ENCODE results near the gene ZNF8. TPM values are rescaled to one million over a fixed set of nuclear protein-coding genes. Genes with fewer than 3 reads are reported as not detected.
A peak's percentile ranks its signal among the peaks of the same experiment; 100 is the strongest.

ZNF8 gene
- polyA plus RNA-seq, 1 donor from 2014 or later = 5.5 TPM

GRCh38 chr19:58338825-58339558, 60.2 kb downstream of the ZNF8 start:
- Histone ChIP-seq H3F3A (ENCODE audit: insufficient read depth, low read length, poor library complexity, severe bottlenecking) (no peaks in the 10 kb centered on the region), H4K20me1 (ENCODE audit: insufficient read depth) (no peaks in the 10 kb centered on the region), H3K4me3 (ENCODE audit: low read length) (no peak overlapping the region), H3K4me2 (ENCODE audit: low read length) (no peak overlapping the region), H3K9ac (ENCODE audit: low read length) (no peak overlapping the region), H3K9me3 (ENCODE audit: low read length) (no peaks in the 10 kb centered on the region), H3K27me3 (ENCODE audit: insufficient read depth, low read depth, low read length) (no peaks in the 10 kb centered on the region), H3K36me3 (ENCODE audit: insufficient read depth, low read length) (peaks cover 10% of the 10 kb centered on the region), H2AFZ (ENCODE audit: low read depth, low read length) (no peak overlapping the region), H3K79me2 (replicated peaks; ENCODE audit: insufficient read depth, low read length) (no peaks in the 10 kb centered on the region), H3K27ac (ENCODE audit: low read length) (no peak overlapping the region), H3K9me2 (ENCODE audit: insufficient read depth, low read length) (no peaks in the 10 kb centered on the region)
- TF ChIP-seq EZH2 (IDR thresholded peaks at IDR 0.05; ENCODE audit: borderline replicate concordance, insufficient read depth, low read length, poor library complexity, severe bottlenecking) = no peak
- no peak for TF ChIP-seq SMC3 (conservative IDR thresholded peaks at IDR 0.05; ENCODE audit: poor library complexity)
- no peak for TF ChIP-seq REST (IDR thresholded peaks at IDR 0.05; ENCODE audit: borderline replicate concordance)
- TF ChIP-seq EP300 (conservative IDR thresholded peaks at IDR 0.05; ENCODE audit: poor library complexity, severe bottlenecking) = no peak
- no peak for TF ChIP-seq MXI1 (conservative IDR thresholded peaks at IDR 0.05; ENCODE audit: poor library complexity, severe bottlenecking)

GRCh38 chr19:58345558-58345957, 66.8 kb downstream of the ZNF8 start:
- Histone ChIP-seq H3K9me2 (ENCODE audit: insufficient read depth, low read length) (no peaks in the 10 kb centered on the region), H4K20me1 (ENCODE audit: insufficient read depth) (no peaks in the 10 kb centered on the region), H3F3A (ENCODE audit: insufficient read depth, low read length, poor library complexity, severe bottlenecking) (no peaks in the 10 kb centered on the region), H3K36me3 (ENCODE audit: insufficient read depth, low read length) (no peaks in the 10 kb centered on the region), H3K4me3 (ENCODE audit: low read length) (no peak overlapping the region), H3K4me2 (ENCODE audit: low read length) (no peak overlapping the region), H3K9me3 (ENCODE audit: low read length) (no peaks in the 10 kb centered on the region), H3K79me2 (replicated peaks; ENCODE audit: insufficient read depth, low read length) (peaks cover 5% of the 10 kb centered on the region), H2AFZ (ENCODE audit: low read depth, low read length) (no peak overlapping the region), H3K9ac (ENCODE audit: low read length) (no peak overlapping the region), H3K27ac (ENCODE audit: low read length) (no peak overlapping the region), H3K27me3 (ENCODE audit: insufficient read depth, low read depth, low read length) (no peaks in the 10 kb centered on the region)
- TF ChIP-seq EP300 (conservative IDR thresholded peaks at IDR 0.05; ENCODE audit: poor library complexity, severe bottlenecking) = no peak

GRCh38 chr19:58346961-58347929, 68.5 kb downstream of the ZNF8 start:
- Histone ChIP-seq H3K79me2 (replicated peaks; ENCODE audit: insufficient read depth, low read length) (peaks cover 5% of the 10 kb centered on the region), H3K27me3 (ENCODE audit: insufficient read depth, low read depth, low read length) (no peaks in the 10 kb centered on the region), H3K27ac (ENCODE audit: low read length) (no peak overlapping the region)

More at GRCh38 chr19:58346961-58347929, 68.5 kb downstream of the ZNF8 start:
- Histone ChIP-seq H3K9me3 (ENCODE audit: low read length) (no peaks in the 10 kb centered on the region), H3K4me3 (ENCODE audit: low read length) (peak overlapping the region; percentile 72), H2AFZ (ENCODE audit: low read depth, low read length) (no peak overlapping the region), H3F3A (ENCODE audit: insufficient read depth, low read length, poor library complexity, severe bottlenecking) (no peaks in the 10 kb centered on the region), H3K9me2 (ENCODE audit: insufficient read depth, low read length) (no peaks in the 10 kb centered on the region), H4K20me1 (ENCODE audit: insufficient read depth) (no peaks in the 10 kb centered on the region), H3K9ac (ENCODE audit: low read length) (peak overlapping the region; percentile 66), H3K4me2 (ENCODE audit: low read length) (peak overlapping the region; percentile 51), H3K36me3 (ENCODE audit: insufficient read depth, low read length) (no peaks in the 10 kb centered on the region)
- TF ChIP-seq MXI1 (conservative IDR thresholded peaks at IDR 0.05; ENCODE audit: poor library complexity, severe bottlenecking) (peak; percentile 66), RAD21 (conservative IDR thresholded peaks at IDR 0.05) (peak; percentile 14), CTCF (IDR thresholded peaks at IDR 0.05; ENCODE audit: poor library complexity, severe bottlenecking) (no peak), EP300 (conservative IDR thresholded peaks at IDR 0.05; ENCODE audit: poor library complexity, severe bottlenecking) (no peak), REST (IDR thresholded peaks at IDR 0.05; ENCODE audit: borderline replicate concordance) (no peak), SMC3 (conservative IDR thresholded peaks at IDR 0.05; ENCODE audit: poor library complexity) (peak; percentile 22), TAF1 (IDR thresholded peaks at IDR 0.05; ENCODE audit: low read depth) (no peak), EZH2 (IDR thresholded peaks at IDR 0.05; ENCODE audit: borderline replicate concordance, insufficient read depth, low read length, poor library complexity, severe bottlenecking) (no peak), POLR2AphosphoS5 (IDR thresholded peaks at IDR 0.05) (peak; percentile 52)
